HG02884 (cell line): ENCODE measurements around the gene SLX4IP.
"Not testable (repeated sequence)": the region's sequence is repeated elsewhere in the genome, so short reads cannot be mapped to it uniquely, and the experiment has no call there.

Source experiments
- ATAC-seq: cut with Tn5 transposase; IDR thresholded peaks from one replicate; pipeline ENCODE4 v1.9.1; 2021; ENCODE audit warnings: mild to moderate bottlenecking, moderate library complexity; ENCODE audit not compliant: unreplicated experiment

The SLX4IP gene

GRCh38 chr20:10434832-10435812 is at the start of gene SLX4IP:
Gene SLX4IP (plus strand): TSS chr20:10435305. CDS start chr20:10458205, 22,900 bp downstream.
- peak; percentile 61 for ATAC-seq

GRCh38 chr20:10385850-10386544 is 49.1 kb upstream of the SLX4IP start:
- no peak for ATAC-seq

- ATAC-seq: no peak
Observed at GRCh38 chr20:10387686-10388085, 47.4 kb upstream of the SLX4IP start.

- no peak for ATAC-seq
Observed at GRCh38 chr20:10388597-10388996, 46.5 kb upstream of the SLX4IP start.

GRCh38 chr20:10390709-10391108 is 44.4 kb upstream of the SLX4IP start:
- no peak for ATAC-seq

- not testable (repeated sequence) for ATAC-seq
Observed at GRCh38 chr20:10394752-10395151, 40.4 kb upstream of the SLX4IP start.

GRCh38 chr20:10398834-10399369 is 36.2 kb upstream of the SLX4IP start:
- ATAC-seq: no peak

- ATAC-seq: no peak
Observed at GRCh38 chr20:10402938-10403608, 32.0 kb upstream of the SLX4IP start.

- no peak for ATAC-seq
Observed at GRCh38 chr20:10404023-10404628, 31.0 kb upstream of the SLX4IP start.

- ATAC-seq: no peak
Observed at GRCh38 chr20:10404959-10405530, 30.1 kb upstream of the SLX4IP start.

GRCh38 chr20:10408108-10408813 is 26.8 kb upstream of the SLX4IP start:
- no peak for ATAC-seq

- no peak for ATAC-seq
Observed at GRCh38 chr20:10411673-10412072, 23.4 kb upstream of the SLX4IP start.

- ATAC-seq: no peak
Observed at GRCh38 chr20:10412591-10413408, 22.3 kb upstream of the SLX4IP start.

GRCh38 chr20:10415013-10415650 is 20.0 kb upstream of the SLX4IP start:
- ATAC-seq: no peak

- not testable (repeated sequence) for ATAC-seq
Observed at GRCh38 chr20:10417218-10417617, 17.9 kb upstream of the SLX4IP start.

GRCh38 chr20:10419550-10420133 is 15.5 kb upstream of the SLX4IP start:
- ATAC-seq: no peak

- ATAC-seq: no peak
Observed at GRCh38 chr20:10423735-10424134, 11.4 kb upstream of the SLX4IP start.
